T-cell (primary cell): Measurements from ENCODE around the gene GSX2. TPM values are rescaled to one million over a fixed set of nuclear protein-coding genes. Genes with fewer than 3 reads are reported as not detected.

Experiments
- ATAC-seq, 4 experiments: fragments of 200-7000 bp in 3 of 4; fragments of 150-1000 bp in 1 of 4; cut with Tn5 transposase; replicated peaks in 1 of 4; 1 replicate in 3 of 4; 2 replicates in 1 of 4; pipeline ENCODE4 v1.10.0; 2021; ENCODE audit warnings: moderate library complexity in 3 of 4, mild to moderate bottlenecking in 2 of 4, moderate number of reproducible peaks in 1 of 4
- CTCF ChIA-PET, 2 donors: fragments of 300-600 bp; sonication (Branson Sonifier 250); formaldehyde crosslinking; loops; one replicate each; lab custom pipeline; 2022; ENCODE audit warnings: antibody characterized with exemption in 2 of 2; lab: Charles Lee
- POLR2A ChIA-PET, 2 donors: fragments of 300-600 bp; sonication (Branson Sonifier 250); formaldehyde crosslinking; loops; one replicate each; lab custom pipeline; 2022; ENCODE audit warnings: antibody characterized with exemption in 2 of 2; lab: Charles Lee
- DNase-seq, 35 experiments: peaks; one replicate each; pipeline versions ENCODE4 v3.0.0 to v3.0.0-alpha.2; 2013 to 2023
- H3K27ac ChIP-seq: one replicate; pipeline ENCODE4 v1.5.1; 2013; ENCODE audit warnings: low read length
- H3K27me3 ChIP-seq, 2 experiments: replicated peaks in 1 of 2; 1 replicate in 1 of 2; 2 replicates in 1 of 2; pipeline versions ENCODE4 v1.6.1 to v1.7.0; 2013; ENCODE audit warnings: low read length in 1 of 2, mixed read lengths in 1 of 2; ENCODE audit not compliant: control insufficient read depth in 2 of 2, insufficient read depth in 2 of 2; ENCODE audit errors: extremely low read depth in 1 of 2
- H3K36me3 ChIP-seq, 2 donors: 1 replicate in 1 of 2; 2 replicates in 1 of 2; pipeline versions ENCODE4 v1.6.1 to v1.7.0; 2013; ENCODE audit warnings: low read length in 1 of 2; ENCODE audit not compliant: control insufficient read depth in 2 of 2, insufficient read depth in 1 of 2; ENCODE audit errors: extremely low read depth in 1 of 2
- H3K4me1 ChIP-seq, 2 experiments: 1 replicate in 1 of 2; 2 replicates in 1 of 2; pipeline versions ENCODE4 v1.6.1 to v1.7.0; 2013; ENCODE audit warnings: low read length in 2 of 2, mixed read lengths in 1 of 2; ENCODE audit not compliant: insufficient read depth in 2 of 2, control insufficient read depth in 1 of 2; ENCODE audit errors: extremely low read depth in 1 of 2
- H3K4me3 ChIP-seq, 2 donors: 1 replicate in 1 of 2; 2 replicates in 1 of 2; pipeline versions ENCODE4 v1.5.1 to v1.7.0; 2013; ENCODE audit warnings: mild to moderate bottlenecking in 2 of 2, low read length in 1 of 2, moderate library complexity in 1 of 2; ENCODE audit not compliant: control insufficient read depth in 1 of 2; ENCODE audit errors: extremely low read depth in 1 of 2
- H3K9me3 ChIP-seq: 2 replicates; pipeline ENCODE4 v1.7.0; 2013
- H3K27ac Mint-ChIP-seq, 2 donors: one replicate each; pipeline ENCODE4 v1.8.0; 2020 to 2021; ENCODE audit warnings: mild to moderate bottlenecking in 2 of 2, mixed read lengths in 2 of 2
- H3K27me3 Mint-ChIP-seq, 2 donors: one replicate each; pipeline ENCODE4 v1.8.0; 2021 to 2022; ENCODE audit warnings: mixed read lengths in 2 of 2
- H3K36me3 Mint-ChIP-seq: one replicate; pipeline ENCODE4 v1.8.0; 2021; ENCODE audit warnings: mixed read lengths
- H3K4me1 Mint-ChIP-seq, 3 donors: one replicate each; pipeline ENCODE4 v1.8.0; 2020 to 2022; ENCODE audit warnings: mixed read lengths in 3 of 3, mild to moderate bottlenecking in 1 of 3
- H3K4me3 Mint-ChIP-seq, 3 donors: one replicate each; pipeline ENCODE4 v1.8.0; 2020 to 2022; ENCODE audit warnings: mild to moderate bottlenecking in 3 of 3, mixed read lengths in 3 of 3, moderate library complexity in 3 of 3
- H3K9me3 Mint-ChIP-seq, 3 donors: one replicate each; pipeline ENCODE4 v1.8.0; 2020 to 2022; ENCODE audit warnings: mixed read lengths in 3 of 3
- WGBS: methylation state at CpG from one replicate; pipeline ENCODE4 v1.1.5; 2013; ENCODE audit warnings: missing lambda C conversion rate; ENCODE audit not compliant: insufficient coverage; 5-methylcytosine and 5-hydroxymethylcytosine counted together
- total RNA-seq, 35 experiments: library from RNA in 6 of 35; stranded (reverse) in 6 of 35; fragments of 120-200 nt in 1 of 35; gene quantifications; one replicate each; pipeline versions ENCODE4 v1.2.1 to v1.2.4 and lab custom pipeline; 2013 to 2026

The GSX2 gene
- total RNA-seq, 5 donors from 2014 or later (not counting 1 experiment from before 2014, with no cell fraction given), result not detected

DNA sequence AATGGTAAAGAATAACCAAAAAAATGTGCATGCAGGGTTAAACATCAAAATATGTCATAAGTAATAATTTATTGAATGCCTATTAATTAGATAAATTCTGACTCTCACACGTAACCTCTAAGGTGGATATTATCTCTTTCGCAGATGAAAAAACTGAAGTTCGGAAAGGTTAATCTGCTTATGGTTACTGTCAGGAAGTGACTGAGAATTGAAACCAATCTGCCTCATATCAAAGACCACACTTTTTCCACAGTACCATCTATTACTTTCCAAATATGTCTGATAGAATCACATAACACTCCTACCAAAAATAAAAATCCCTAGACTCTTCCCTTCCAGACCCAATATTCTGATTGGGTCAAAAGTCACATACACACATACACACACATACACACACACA, 41.8 kb upstream of the GSX2 start:
- Mint-ChIP-seq H3K27ac (peak overlapping the region; percentile 29 to 50), H3K36me3 (peaks cover 27% of the 10 kb centered on the region), H3K27me3 (no peaks in the 10 kb centered on the region), H3K4me1 (peaks cover 80 to 91% (median 81%) of the 10 kb centered on the region in 3 donors), H3K9me3 (no peaks in the 10 kb centered on the region), H3K4me3 (peak overlapping the region; percentile 61 to 74 (median 63))
- no peaks in the 10 kb centered on the region for H3K9me3 ChIP-seq
- H3K4me1 ChIP-seq, result peaks cover 17 to 64% of the 10 kb centered on the region in 2 experiments
- H3K4me3 ChIP-seq, result peak overlapping the region in 1 of 2 donors; percentile 38
- CTCF ChIA-PET, result no interaction called here
- no peaks in the 10 kb centered on the region for H3K27me3 ChIP-seq
- ATAC-seq (peak; percentile 48 to 64 (median 52)), DNase-seq (peak in 1 of 35 experiments; percentile 45)
- POLR2A ChIA-PET, result interaction anchor here in 1 of 2 donors (0.6 to 1.1 kb wide), 3 partner anchors 19 to 53 kb away, joined by 3 to 7 read pairs (median 5); no protein-coding TSS in a partner anchor
- no peaks in the 10 kb centered on the region for H3K36me3 ChIP-seq
- H3K27ac ChIP-seq, result no peak overlapping the region
- no CpG with 5 or more reads among the region's 3 CpGs for WGBS

DNA sequence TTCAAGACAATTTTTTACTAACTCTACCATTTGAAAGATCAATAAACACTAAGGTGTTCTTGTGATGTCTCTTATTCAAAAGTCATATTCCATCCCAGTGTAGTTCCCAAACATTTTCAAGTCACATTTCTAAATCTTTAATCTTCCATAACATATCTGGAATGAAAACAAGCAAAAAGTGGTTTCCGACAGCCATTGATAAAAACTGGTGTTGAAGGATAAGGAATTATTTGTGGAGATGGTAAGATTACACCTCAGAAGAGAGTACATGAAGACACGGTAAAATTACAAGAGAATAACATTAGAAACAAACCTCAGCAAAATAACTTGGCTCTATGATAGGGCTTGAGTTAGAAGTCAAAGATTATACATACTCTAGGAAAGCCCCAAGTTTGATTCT, 39.8 kb upstream of the GSX2 start:
- Mint-ChIP-seq H3K27me3 (no peaks in the 10 kb centered on the region), H3K36me3 (peaks cover 21% of the 10 kb centered on the region), H3K4me1 (peaks cover 72 to 86% (median 73%) of the 10 kb centered on the region in 3 donors), H3K27ac (peak overlapping the region; percentile 18 to 21), H3K9me3 (no peaks in the 10 kb centered on the region), H3K4me3 (peak overlapping the region; percentile 53 to 89 (median 71))
- POLR2A ChIA-PET, result interaction anchor here in 1 of 2 donors (0.7 to 1.1 kb wide), 2 partner anchors 25 to 48 kb away, joined by 3 read pairs; no protein-coding TSS in a partner anchor
- Histone ChIP-seq H3K27me3 (no peaks in the 10 kb centered on the region), H3K4me3 (no peak overlapping the region), H3K4me1 (peaks cover 15 to 71% of the 10 kb centered on the region in 2 experiments), H3K36me3 (no peaks in the 10 kb centered on the region), H3K9me3 (no peaks in the 10 kb centered on the region), H3K27ac (no peak overlapping the region)
- DNase-seq, result no peak
- CTCF ChIA-PET, result interaction anchor here (0.6 to 0.7 kb wide), 2 partner anchors 8 to 35 kb away, joined by 3 to 4 read pairs; no protein-coding TSS in a partner anchor
- no CpG with 5 or more reads among the region's 2 CpGs for WGBS
- no peak for ATAC-seq

- POLR2A ChIA-PET, result no interaction called here
- no peaks in the 10 kb centered on the region for H3K36me3 ChIP-seq
- CTCF ChIA-PET, result no interaction called here
- DNase-seq (no peak), ATAC-seq (no peak)
- peak overlapping the region; percentile 71 to 89 (median 73) for H3K4me3 Mint-ChIP-seq
- no peaks in the 10 kb centered on the region for H3K27me3 Mint-ChIP-seq
- H3K4me1 Mint-ChIP-seq, result peaks cover 76 to 87% (median 76%) of the 10 kb centered on the region in 3 donors
- H3K4me1 ChIP-seq, result peaks cover 14 to 70% of the 10 kb centered on the region in 2 experiments
- H3K27ac ChIP-seq, result no peak overlapping the region
- no peaks in the 10 kb centered on the region for H3K9me3 ChIP-seq
- H3K4me3 ChIP-seq, result no peak overlapping the region
- no peaks in the 10 kb centered on the region for H3K9me3 Mint-ChIP-seq
- H3K36me3 Mint-ChIP-seq, result peaks cover 15% of the 10 kb centered on the region
- WGBS, result no CpG with 5 or more reads among the region's 3 CpGs
- H3K27ac Mint-ChIP-seq, result peak overlapping the region in 1 of 2 donors; percentile 66
- H3K27me3 ChIP-seq, result no peaks in the 10 kb centered on the region
Observed at GRCh38 chr4:54061067-54061466, 38.9 kb upstream of the GSX2 start.

DNA sequence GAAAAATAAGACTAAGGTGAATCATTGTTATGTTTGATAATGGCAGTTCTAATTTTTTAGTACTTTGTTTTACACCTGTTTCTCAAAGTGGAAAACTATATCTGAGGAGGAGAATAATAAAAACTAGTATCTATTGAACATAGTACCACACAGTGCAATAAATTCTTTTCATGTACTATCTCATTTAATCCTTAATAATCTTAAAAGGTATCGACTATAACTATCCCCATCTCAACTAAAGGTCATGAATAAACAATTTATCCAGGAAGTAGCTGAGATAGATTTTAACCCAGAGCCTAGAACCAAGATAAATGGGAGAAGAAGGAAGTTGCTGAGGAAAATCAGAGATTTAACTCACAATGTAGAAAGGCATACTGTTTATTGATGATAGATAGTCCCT, 38.1 kb upstream of the GSX2 start:
- DNase-seq (no peak), ATAC-seq (no peak)
- H3K9me3 ChIP-seq, result no peaks in the 10 kb centered on the region
- no peaks in the 10 kb centered on the region for H3K9me3 Mint-ChIP-seq
- peak overlapping the region; percentile 71 to 89 (median 73) for H3K4me3 Mint-ChIP-seq
- H3K36me3 ChIP-seq, result no peaks in the 10 kb centered on the region
- peaks cover 15% of the 10 kb centered on the region for H3K36me3 Mint-ChIP-seq
- H3K27me3 ChIP-seq, result no peaks in the 10 kb centered on the region
- WGBS, result no CpG with 5 or more reads among the region's 1 CpG
- H3K27ac ChIP-seq, result peak overlapping the region; percentile 7
- POLR2A ChIA-PET, result interaction anchor here in 1 of 2 donors (0.6 to 1.3 kb wide), 2 partner anchors 23 to 1450 kb away, joined by 3 to 4 read pairs; no protein-coding TSS in a partner anchor
- CTCF ChIA-PET, result interaction anchor here in 1 of 2 donors (0.5 to 1.3 kb wide), 2 partner anchors 8 to 172 kb away, joined by 3 read pairs; no protein-coding TSS in a partner anchor
- peak overlapping the region; percentile 48 to 72 for H3K27ac Mint-ChIP-seq
- no peak overlapping the region for H3K4me3 ChIP-seq
- peaks cover 11 to 62% of the 10 kb centered on the region in 2 experiments for H3K4me1 ChIP-seq
- peaks cover 69 to 79% (median 70%) of the 10 kb centered on the region in 3 donors for H3K4me1 Mint-ChIP-seq
- H3K27me3 Mint-ChIP-seq, result no peaks in the 10 kb centered on the region

DNA sequence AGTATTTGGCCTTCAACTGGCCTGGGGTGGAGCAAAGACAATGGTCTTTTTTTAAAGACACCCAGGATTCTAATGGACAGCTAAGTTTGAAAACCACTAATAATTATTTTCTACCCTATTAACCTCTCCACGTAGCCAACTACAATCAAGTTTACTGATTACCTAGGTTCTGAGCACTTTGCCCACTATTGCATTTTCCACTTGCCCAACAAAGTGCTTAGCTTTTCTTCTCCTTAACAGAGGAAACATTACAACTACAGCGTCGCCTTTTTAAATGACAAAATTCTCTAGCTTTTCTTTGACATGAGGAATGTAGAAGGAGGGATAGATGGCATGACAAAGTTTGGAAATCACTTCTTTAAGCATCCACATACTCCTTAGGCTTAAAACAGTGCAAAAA, 37.6 kb upstream of the GSX2 start:
- WGBS, result 67% methylated on average over 1 of the region's 3 CpGs
- Mint-ChIP-seq H3K4me3 (peak overlapping the region; percentile 89 to 99 (median 98)), H3K36me3 (peaks cover 15% of the 10 kb centered on the region), H3K4me1 (peaks cover 64 to 74% (median 65%) of the 10 kb centered on the region in 3 donors), H3K27ac (peak overlapping the region; percentile 14 to 99), H3K9me3 (no peaks in the 10 kb centered on the region), H3K27me3 (no peaks in the 10 kb centered on the region)
- Histone ChIP-seq H3K27me3 (no peaks in the 10 kb centered on the region), H3K4me1 (peaks cover 8 to 57% of the 10 kb centered on the region in 2 experiments), H3K27ac (peak overlapping the region; percentile 92), H3K4me3 (peak overlapping the region; percentile 32 to 85), H3K36me3 (no peaks in the 10 kb centered on the region), H3K9me3 (no peaks in the 10 kb centered on the region)
- ChIA-PET POLR2A (interaction anchor here in 1 of 2 donors (0.6 to 1.3 kb wide), 2 partner anchors 23 to 1449 kb away, joined by 3 to 4 read pairs; no protein-coding TSS in a partner anchor), CTCF (interaction anchor here in 1 of 2 donors (0.5 to 1.3 kb wide), 2 partner anchors 8 to 172 kb away, joined by 3 read pairs; no protein-coding TSS in a partner anchor)
- DNase-seq (no peak), ATAC-seq (no peak)

DNA sequence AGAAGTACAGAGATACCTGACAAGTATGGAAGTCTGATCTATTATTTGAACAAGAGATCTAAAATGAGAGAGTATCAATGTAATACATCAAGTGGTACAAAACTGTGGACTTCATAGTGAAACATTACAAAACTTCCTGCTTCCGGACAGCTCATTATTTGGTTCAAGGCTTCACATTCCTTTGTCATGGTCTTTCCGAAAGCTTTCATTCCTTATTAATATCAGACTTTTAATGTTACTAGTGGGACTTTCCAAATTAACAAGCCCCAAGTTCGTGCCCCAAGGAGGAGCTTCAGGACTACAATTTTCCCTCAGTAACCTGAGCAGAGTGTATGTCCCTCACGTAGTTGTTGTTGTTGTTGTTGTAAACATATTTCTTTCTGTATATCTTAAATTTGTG, 36.7 kb upstream of the GSX2 start:
- H3K27ac ChIP-seq, result peak overlapping the region; percentile 92
- H3K36me3 Mint-ChIP-seq, result peaks cover 15% of the 10 kb centered on the region
- H3K4me3 Mint-ChIP-seq, result peak overlapping the region; percentile 89 to 99 (median 98)
- no peaks in the 10 kb centered on the region for H3K36me3 ChIP-seq
- POLR2A ChIA-PET, result interaction anchor here (0.6 to 1.3 kb wide), 3 partner anchors 9 to 24 kb away, joined by 3 to 5 read pairs (median 4); no protein-coding TSS in a partner anchor
- H3K27me3 ChIP-seq, result no peaks in the 10 kb centered on the region
- peak overlapping the region; percentile 98 to 99 for H3K27ac Mint-ChIP-seq
- 0% methylated on average over 1 of the region's 4 CpGs for WGBS
- peaks cover 7 to 48% of the 10 kb centered on the region in 2 experiments for H3K4me1 ChIP-seq
- H3K9me3 ChIP-seq, result no peaks in the 10 kb centered on the region
- no peaks in the 10 kb centered on the region for H3K27me3 Mint-ChIP-seq
- CTCF ChIA-PET, result interaction anchor here in 1 of 2 donors (1.3 to 1.6 kb wide), 2 partner anchors 9 to 171 kb away, joined by 3 to 7 read pairs; no protein-coding TSS in a partner anchor
- ATAC-seq (no peak), DNase-seq (peak in 1 of 35 experiments; percentile 36)
- H3K4me3 ChIP-seq, result peak overlapping the region; percentile 85 to 99
- H3K9me3 Mint-ChIP-seq, result no peaks in the 10 kb centered on the region
- peaks cover 56 to 65% (median 56%) of the 10 kb centered on the region in 3 donors for H3K4me1 Mint-ChIP-seq
